ENCODE data around the gene AIG1.

GRCh38 chr6:143337201-143337949, 276.7 kb downstream of the AIG1 start:
- peak; percentile 5 to 43 (median 32) for TF ChIP-seq CTCF (IDR thresholded peaks at IDR 0.05)
- no peak for TF ChIP-seq POLR2A (IDR thresholded peaks at IDR 0.05)

Measured in adrenal gland (tissue), 5 donors.